OCI-LY1 (cell line): ENCODE results near the gene IYD.

Experiments used
- EZH2 ChIP-seq: fragments of 200-600 bp; sonication (generic), shearing (Covaris generic); IDR thresholded peaks from 2 replicates; pipeline ENCODE4 v1.8.0; 2017; ENCODE audit warnings: borderline replicate concordance, mixed run types, mild to moderate bottlenecking, antibody characterized with exemption, low read length, moderate library complexity, mixed read lengths
- TF ChIP-seq, protein P1 (sequence below): fragments of 200-600 bp; sonication (generic), shearing (Covaris generic); IDR thresholded peaks from 2 replicates; pipeline ENCODE4 v1.5.1; 2017; ENCODE audit warnings: mild to moderate bottlenecking, antibody characterized with exemption, low read length, moderate library complexity, mixed read lengths

DNA sequence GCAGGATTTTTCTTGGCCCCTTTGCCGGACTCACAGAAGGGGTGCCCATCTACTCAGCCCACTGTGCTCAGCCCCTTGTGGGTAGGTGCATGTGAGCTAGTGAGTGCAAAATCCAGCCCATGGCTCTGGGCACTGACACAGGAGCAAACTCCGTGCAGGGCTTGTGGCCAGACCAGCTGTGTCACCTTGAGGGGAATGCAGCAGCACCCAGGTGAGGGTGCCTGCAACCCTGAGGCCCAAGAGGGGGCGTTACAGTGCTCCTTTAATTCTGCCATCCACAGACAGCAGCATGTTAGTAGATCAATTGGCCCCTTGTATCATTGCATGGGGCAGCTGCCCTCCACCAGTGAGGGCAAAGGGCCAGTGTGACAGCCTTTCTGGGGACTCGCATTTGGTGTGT lies 12.9 kb upstream of the IYD start:
- TF ChIP-seq, protein P1, sequence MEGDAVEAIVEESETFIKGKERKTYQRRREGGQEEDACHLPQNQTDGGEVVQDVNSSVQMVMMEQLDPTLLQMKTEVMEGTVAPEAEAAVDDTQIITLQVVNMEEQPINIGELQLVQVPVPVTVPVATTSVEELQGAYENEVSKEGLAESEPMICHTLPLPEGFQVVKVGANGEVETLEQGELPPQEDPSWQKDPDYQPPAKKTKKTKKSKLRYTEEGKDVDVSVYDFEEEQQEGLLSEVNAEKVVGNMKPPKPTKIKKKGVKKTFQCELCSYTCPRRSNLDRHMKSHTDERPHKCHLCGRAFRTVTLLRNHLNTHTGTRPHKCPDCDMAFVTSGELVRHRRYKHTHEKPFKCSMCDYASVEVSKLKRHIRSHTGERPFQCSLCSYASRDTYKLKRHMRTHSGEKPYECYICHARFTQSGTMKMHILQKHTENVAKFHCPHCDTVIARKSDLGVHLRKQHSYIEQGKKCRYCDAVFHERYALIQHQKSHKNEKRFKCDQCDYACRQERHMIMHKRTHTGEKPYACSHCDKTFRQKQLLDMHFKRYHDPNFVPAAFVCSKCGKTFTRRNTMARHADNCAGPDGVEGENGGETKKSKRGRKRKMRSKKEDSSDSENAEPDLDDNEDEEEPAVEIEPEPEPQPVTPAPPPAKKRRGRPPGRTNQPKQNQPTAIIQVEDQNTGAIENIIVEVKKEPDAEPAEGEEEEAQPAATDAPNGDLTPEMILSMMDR: no peak
- TF ChIP-seq EZH2: no peak
